GM21447 (cell line): ENCODE data around the gene FBLN5.
A peak's percentile ranks its signal among the peaks of the same experiment; 100 is the strongest.
"Not testable (repeated sequence)": the region's sequence is repeated elsewhere in the genome, so short reads cannot be mapped to it uniquely, and the experiment has no call there.

Source experiments
- ATAC-seq: cut with Tn5 transposase; IDR thresholded peaks from one replicate; pipeline ENCODE4 v1.9.1; 2021; ENCODE audit not compliant: unreplicated experiment

FBLN5 gene

GRCh38 chr14:91886961-91887360 is 60.5 kb downstream of the FBLN5 start:
- no peak for ATAC-seq

- ATAC-seq, result no peak
These were observed 61.7 kb downstream of the FBLN5 start for GRCh38 chr14:91885839-91886238.

GRCh38 chr14:91885113-91885712 is 62.3 kb downstream of the FBLN5 start:
- ATAC-seq, result no peak

- no peak for ATAC-seq
These were observed 62.8 kb downstream of the FBLN5 start for GRCh38 chr14:91884664-91885063.

GRCh38 chr14:91883753-91884152 is 63.7 kb downstream of the FBLN5 start:
- no peak for ATAC-seq

- no peak for ATAC-seq
These were observed 64.7 kb downstream of the FBLN5 start for GRCh38 chr14:91882776-91883175.

- ATAC-seq, result no peak
These were observed 65.1 kb downstream of the FBLN5 start for GRCh38 chr14:91882369-91882768.

GRCh38 chr14:91879196-91879595 is 68.3 kb downstream of the FBLN5 start:
- no peak for ATAC-seq

GRCh38 chr14:91878274-91878673 is 69.2 kb downstream of the FBLN5 start:
- ATAC-seq, result no peak

GRCh38 chr14:91877376-91877915 is 70.0 kb downstream of the FBLN5 start:
- no peak for ATAC-seq

GRCh38 chr14:91876492-91876891 is 71.0 kb downstream of the FBLN5 start:
- ATAC-seq, result no peak

GRCh38 chr14:91875525-91876286 is 71.8 kb downstream of the FBLN5 start:
- no peak for ATAC-seq

GRCh38 chr14:91873471-91874415 is 73.8 kb downstream of the FBLN5 start:
- ATAC-seq, result peak; percentile 77

- ATAC-seq, result peak; percentile 17
These were observed 74.7 kb downstream of the FBLN5 start for GRCh38 chr14:91872517-91873470.

GRCh38 chr14:91872011-91872501 is 75.4 kb downstream of the FBLN5 start:
- peak; percentile 52 for ATAC-seq

- ATAC-seq, result not testable (repeated sequence)
These were observed 76.1 kb downstream of the FBLN5 start for GRCh38 chr14:91871401-91871800.

GRCh38 chr14:91870890-91871289 is 76.6 kb downstream of the FBLN5 start:
- ATAC-seq, result no peak

- ATAC-seq, result no peak
These were observed 77.5 kb downstream of the FBLN5 start for GRCh38 chr14:91870001-91870400.

GRCh38 chr14:91869556-91869955 is 77.9 kb downstream of the FBLN5 start:
- no peak for ATAC-seq
